Tibial nerve (tissue), 4 donors: Measurements from ENCODE around the gene SERPINA6. TPM values are rescaled to one million over a fixed set of nuclear protein-coding genes. Genes with fewer than 3 reads are reported as not detected.
"Not testable (repeated sequence)": the region's sequence is repeated elsewhere in the genome, so short reads cannot be mapped to it uniquely, and the experiment has no call there.

Experiments used
- DNase-seq, 2 donors: peaks; one replicate each; pipeline ENCODE4 v3.0.0-alpha.2; 2019; ENCODE audit warnings: low spot score in 2 of 2
- H3K27ac ChIP-seq, 4 donors: fragments of 200-600 bp; sonication (generic) in 3 of 4; one replicate each; pipeline ENCODE4 v1.5.1; 2017 to 2019; ENCODE audit warnings: mild to moderate bottlenecking in 1 of 4
- H3K27me3 ChIP-seq, 2 donors: fragments of 200-600 bp; sonication (generic) in 1 of 2; one replicate each; pipeline versions ENCODE4 v1.5.1 to v1.6.0; 2017 to 2019
- H3K36me3 ChIP-seq, 3 donors: fragments of 200-600 bp; sonication (generic); one replicate each; pipeline ENCODE4 v1.5.1; 2018 to 2019
- H3K4me1 ChIP-seq, 4 donors: fragments of 200-600 bp; sonication (generic) in 3 of 4; one replicate each; pipeline ENCODE4 v1.5.1; 2017 to 2019
- H3K4me3 ChIP-seq, 4 donors: fragments of 200-600 bp; sonication (generic) in 3 of 4; one replicate each; pipeline ENCODE4 v1.5.1; 2017 to 2019; ENCODE audit warnings: mild to moderate bottlenecking in 1 of 4, moderate library complexity in 1 of 4
- H3K9me3 ChIP-seq, 4 donors: fragments of 200-600 bp; sonication (generic) in 3 of 4; one replicate each; pipeline ENCODE4 v1.5.1; 2017 to 2019
- EP300 ChIP-seq, 2 donors: sonication (generic); formaldehyde crosslinking; IDR thresholded peaks; one replicate each; pipeline ENCODE4 v1.6.1; 2017; ENCODE audit warnings: antibody characterized with exemption in 2 of 2, mild to moderate bottlenecking in 1 of 2
- POLR2A ChIP-seq, 2 donors: fragments of 450-650 bp; IDR thresholded peaks; one replicate each; pipeline ENCODE4 v1.6.1; 2017; ENCODE audit warnings: antibody characterized with exemption in 2 of 2, mild to moderate bottlenecking in 2 of 2, moderate library complexity in 2 of 2
- WGBS, 2 donors: methylation state at CpG; one replicate each; pipeline ENCODE4 v1.1.5; 2018; 5-methylcytosine and 5-hydroxymethylcytosine counted together
- total RNA-seq, 4 donors: library from RNA; depleted of rRNA; stranded (reverse); fragments of >200 nt; gene quantifications; one replicate each; pipeline ENCODE4 v1.1.0, GENCODE V29; 2016
- TF ChIP-seq, protein P1 (sequence below), 5 experiments: fragments of 200-600 bp in 3 of 5; fragments of 450-650 bp in 2 of 5; sonication (generic) in 3 of 5; IDR thresholded peaks; one replicate each; pipeline ENCODE4 v1.5.1; 2016 to 2019; ENCODE audit warnings: antibody characterized with exemption in 5 of 5, mild to moderate bottlenecking in 3 of 5, moderate library complexity in 2 of 5

Gene SERPINA6
- total RNA-seq, 4 donors from 2014 or later, result 0.63 TPM; not detected in 3

DNA sequence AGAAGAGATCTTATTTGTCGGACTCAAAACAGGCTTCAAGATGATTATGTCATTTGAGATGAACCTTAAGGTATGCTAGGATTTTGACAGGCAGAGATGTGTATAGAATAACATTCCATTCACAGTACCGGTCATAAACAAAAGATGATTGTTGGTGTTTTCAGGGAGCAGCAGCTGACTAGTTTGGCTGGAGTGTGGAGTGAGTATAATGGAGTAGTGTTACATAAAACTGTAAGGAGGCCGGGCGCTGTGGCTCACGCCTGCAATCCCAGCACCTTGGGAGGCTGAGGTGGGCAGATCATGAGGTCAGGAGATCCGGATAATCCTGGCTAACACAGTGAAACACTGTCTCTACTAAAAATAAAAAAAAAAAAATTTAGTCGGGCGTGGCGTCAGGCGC, 54.0 kb downstream of the SERPINA6 start:
- H3K4me1 ChIP-seq, result no peaks in the 10 kb centered on the region
- H3K27ac ChIP-seq, result no peak overlapping the region
- WGBS, 2 donors, result 44 to 46% methylated on average over 10 of the region's 10 CpGs
- H3K4me3 ChIP-seq, result no peak overlapping the region
- H3K9me3 ChIP-seq, result no peaks in the 10 kb centered on the region
- no peaks in the 10 kb centered on the region for H3K27me3 ChIP-seq
- DNase-seq, result no peak
- H3K36me3 ChIP-seq, result no peaks in the 10 kb centered on the region
- TF ChIP-seq, protein P1, sequence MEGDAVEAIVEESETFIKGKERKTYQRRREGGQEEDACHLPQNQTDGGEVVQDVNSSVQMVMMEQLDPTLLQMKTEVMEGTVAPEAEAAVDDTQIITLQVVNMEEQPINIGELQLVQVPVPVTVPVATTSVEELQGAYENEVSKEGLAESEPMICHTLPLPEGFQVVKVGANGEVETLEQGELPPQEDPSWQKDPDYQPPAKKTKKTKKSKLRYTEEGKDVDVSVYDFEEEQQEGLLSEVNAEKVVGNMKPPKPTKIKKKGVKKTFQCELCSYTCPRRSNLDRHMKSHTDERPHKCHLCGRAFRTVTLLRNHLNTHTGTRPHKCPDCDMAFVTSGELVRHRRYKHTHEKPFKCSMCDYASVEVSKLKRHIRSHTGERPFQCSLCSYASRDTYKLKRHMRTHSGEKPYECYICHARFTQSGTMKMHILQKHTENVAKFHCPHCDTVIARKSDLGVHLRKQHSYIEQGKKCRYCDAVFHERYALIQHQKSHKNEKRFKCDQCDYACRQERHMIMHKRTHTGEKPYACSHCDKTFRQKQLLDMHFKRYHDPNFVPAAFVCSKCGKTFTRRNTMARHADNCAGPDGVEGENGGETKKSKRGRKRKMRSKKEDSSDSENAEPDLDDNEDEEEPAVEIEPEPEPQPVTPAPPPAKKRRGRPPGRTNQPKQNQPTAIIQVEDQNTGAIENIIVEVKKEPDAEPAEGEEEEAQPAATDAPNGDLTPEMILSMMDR (IDR thresholded peaks at IDR 0.05), result no peak
- TF ChIP-seq EP300 (IDR thresholded peaks at IDR 0.05), result no peak
- TF ChIP-seq POLR2A (IDR thresholded peaks at IDR 0.05), result no peak

DNA sequence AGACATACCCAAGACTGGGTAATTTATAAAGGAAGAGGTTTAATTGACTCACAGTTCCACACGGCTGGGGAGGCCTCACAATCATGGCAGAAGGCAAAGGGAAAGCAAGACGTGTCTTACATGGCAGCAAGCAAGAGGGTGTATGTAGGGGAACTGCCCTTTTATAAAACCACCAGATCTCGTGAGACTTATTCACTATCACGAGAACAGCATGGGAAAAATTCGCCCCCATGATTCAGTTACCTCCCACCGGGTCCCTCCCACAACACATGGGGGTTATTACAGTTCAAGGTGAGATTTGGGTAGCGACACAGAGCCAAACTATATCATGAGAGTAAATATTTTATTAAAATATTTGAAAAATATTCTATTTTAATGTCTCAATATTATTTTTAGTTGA, 54.6 kb downstream of the SERPINA6 start:
- DNase-seq, H3K4me1 ChIP-seq, H3K36me3 ChIP-seq, H3K27me3 ChIP-seq, H3K9me3 ChIP-seq, H3K27ac ChIP-seq, H3K4me3 ChIP-seq: not testable (repeated sequence)
- WGBS, 2 donors, result 74 to 81% methylated on average over 7 of the region's 7 CpGs

DNA sequence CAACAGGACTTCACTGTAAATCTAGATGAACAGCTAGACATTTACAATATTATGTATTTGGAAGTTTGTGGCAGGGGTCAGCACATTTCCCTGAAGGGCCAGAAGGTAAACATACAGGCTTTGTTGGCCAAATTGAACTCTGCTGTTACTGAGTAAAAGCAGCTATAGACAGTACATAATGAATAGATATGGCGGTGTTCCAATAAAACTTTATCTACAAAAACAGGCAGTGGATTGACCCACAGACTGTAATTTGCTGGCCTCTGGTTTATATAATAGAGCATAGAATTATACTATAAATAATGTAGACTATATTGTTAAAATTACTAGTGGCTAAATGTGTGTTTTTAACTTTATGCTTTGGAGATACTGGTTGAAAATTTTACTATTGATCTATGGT, 55.8 kb downstream of the SERPINA6 start:
- Histone ChIP-seq H3K4me3 (no peak overlapping the region), H3K27ac (no peak overlapping the region), H3K9me3 (peaks cover 0 to 17% (median 3%) of the 10 kb centered on the region in 4 donors), H3K4me1 (no peaks in the 10 kb centered on the region), H3K36me3 (no peaks in the 10 kb centered on the region), H3K27me3 (no peaks in the 10 kb centered on the region)
- 73 to 89% methylated on average over 1 of the region's 1 CpG for WGBS, 2 donors
- TF ChIP-seq EP300 (IDR thresholded peaks at IDR 0.05) (no peak), POLR2A (IDR thresholded peaks at IDR 0.05) (no peak)
- TF ChIP-seq, protein P1 (IDR thresholded peaks at IDR 0.05), result no peak
- no peak for DNase-seq

DNA sequence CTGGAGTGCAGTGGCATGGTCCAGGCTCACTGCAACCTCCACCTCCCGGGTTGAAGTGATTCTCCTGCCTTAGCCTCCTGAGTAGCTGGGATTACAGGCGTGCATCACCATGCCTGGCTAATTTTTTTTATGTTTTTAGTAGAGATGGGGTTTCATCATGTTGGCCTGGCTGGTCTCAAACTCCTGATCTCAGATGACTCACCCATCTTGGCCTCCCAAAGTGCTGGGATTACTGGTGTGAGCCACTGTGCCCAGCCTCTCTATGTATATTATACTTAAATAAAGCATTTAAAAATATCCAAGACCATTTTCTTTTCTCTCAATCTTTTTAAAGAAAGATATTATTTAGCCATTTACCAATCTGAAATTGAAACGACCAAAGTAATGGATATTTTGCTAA, 58.9 kb downstream of the SERPINA6 start:
- 47 to 83% methylated on average over 3 of the region's 3 CpGs for WGBS, 2 donors
- H3K27ac ChIP-seq, H3K4me1 ChIP-seq, DNase-seq, H3K36me3 ChIP-seq, H3K4me3 ChIP-seq, H3K27me3 ChIP-seq: not testable (repeated sequence)
- peaks cover 0 to 22% (median 3%) of the 10 kb centered on the region in 4 donors for H3K9me3 ChIP-seq

Other genes starting within 250 kb of the SERPINA6 start
- gene DDX24, start 242.1 kb downstream of the SERPINA6 start, total RNA-seq, result 100 to 1,000 TPM; 116 to 170 (median 151) TPM
- gene IFI27L1, start 242.0 kb downstream of the SERPINA6 start, total RNA-seq, result 10 to 100 TPM in 2 of 4 donors, 1 to 10 TPM in 2; 2.7 to 14.6 (median 7.2) TPM
- 100 to 1,000 TPM; 118 to 502 (median 368) TPM for gene IFI27, start 212.6 kb downstream of the SERPINA6 start, total RNA-seq
- 100 to 1,000 TPM in 3 of 4 donors, 10 to 100 TPM in 1; 76.8 to 146 (median 129) TPM for gene IFI27L2, start 193.7 kb downstream of the SERPINA6 start, total RNA-seq
- gene PPP4R4, start 149.0 kb downstream of the SERPINA6 start, total RNA-seq, result 1 to 10 TPM; 1.2 to 9.0 (median 3.4) TPM
- gene SERPINA10, start 30.1 kb downstream of the SERPINA6 start, total RNA-seq, result not detected
- not detected for gene SERPINA2, start 43.4 kb upstream of the SERPINA6 start, total RNA-seq
- gene SERPINA1, start 65.3 kb upstream of the SERPINA6 start, total RNA-seq, result 10 to 100 TPM in 2 of 4 donors, 1 to 10 TPM in 2; 5.7 to 13.9 (median 9.0) TPM
- gene SERPINA11, start 129.5 kb upstream of the SERPINA6 start, total RNA-seq, result not detected
- not detected for gene SERPINA9, start 152.9 kb upstream of the SERPINA6 start, total RNA-seq
- not detected for gene SERPINA12, start 186.1 kb upstream of the SERPINA6 start, total RNA-seq
- not detected for gene SERPINA4, start 238.1 kb upstream of the SERPINA6 start, total RNA-seq